Measurements from ENCODE around the gene MAGIX.

The MAGIX gene

GRCh38 chrX:49199906-49200771 is 37.6 kb downstream of the MAGIX start, which contains the start of gene SYP:
Gene SYP (minus strand): TSS chrX:49200193. CDS start chrX:49200186, 7 bp downstream.
- Histone ChIP-seq H3F3A (ENCODE audit: insufficient read depth) (no peaks in the 10 kb centered on the region), H3K4me3 (ENCODE audit: insufficient read depth, low read length, poor library complexity, severe bottlenecking) (peak within 1 kb of the TSS; percentile 52), H3K36me3 (ENCODE audit: low read length) (no peaks in the 10 kb centered on the region), H3K9me3 (ENCODE audit: insufficient read depth, low read length) (no peaks in the 10 kb centered on the region), H3K9me2 (replicated peaks; ENCODE audit: insufficient read depth, low read length) (no peaks in the 10 kb centered on the region), H3K79me2 (ENCODE audit: insufficient read depth, low read length) (no peaks in the 10 kb centered on the region), H3K27me3 (ENCODE audit: low read length) (no peaks in the 10 kb centered on the region), H3K9ac (ENCODE audit: low read length) (peak within 1 kb of the TSS; percentile 54), H3K27ac (ENCODE audit: low read depth, low read length) (no peak within 1 kb of the TSS), H2AFZ (ENCODE audit: low read depth, low read length, severe bottlenecking) (peak within 1 kb of the TSS; percentile 86), H4K20me1 (ENCODE audit: low read depth, low read length) (no peaks in the 10 kb centered on the region), H3K4me2 (ENCODE audit: low read depth, low read length, poor library complexity, severe bottlenecking) (peak within 1 kb of the TSS; percentile 61)
- TF ChIP-seq CTCF (IDR thresholded peaks at IDR 0.05; ENCODE audit: insufficient read depth, low read length, poor library complexity, severe bottlenecking): no peak
- TF ChIP-seq EZH2phosphoT487 (conservative IDR thresholded peaks at IDR 0.05; ENCODE audit: low read length): no peak

GRCh38 chrX:49202022-49202421 is 39.5 kb downstream of the MAGIX start:
- Histone ChIP-seq H3K27me3 (ENCODE audit: low read length) (no peaks in the 10 kb centered on the region), H3K4me2 (ENCODE audit: low read depth, low read length, poor library complexity, severe bottlenecking) (no peak overlapping the region), H3K9me2 (replicated peaks; ENCODE audit: insufficient read depth, low read length) (no peaks in the 10 kb centered on the region), H4K20me1 (ENCODE audit: low read depth, low read length) (no peaks in the 10 kb centered on the region), H3K4me3 (ENCODE audit: insufficient read depth, low read length, poor library complexity, severe bottlenecking) (no peak overlapping the region), H2AFZ (ENCODE audit: low read depth, low read length, severe bottlenecking) (no peak overlapping the region), H3K9me3 (ENCODE audit: insufficient read depth, low read length) (no peaks in the 10 kb centered on the region), H3K79me2 (ENCODE audit: insufficient read depth, low read length) (no peaks in the 10 kb centered on the region), H3F3A (ENCODE audit: insufficient read depth) (no peaks in the 10 kb centered on the region), H3K36me3 (ENCODE audit: low read length) (no peaks in the 10 kb centered on the region), H3K9ac (ENCODE audit: low read length) (no peak overlapping the region), H3K27ac (ENCODE audit: low read depth, low read length) (no peak overlapping the region)
- TF ChIP-seq CTCF (IDR thresholded peaks at IDR 0.05; ENCODE audit: insufficient read depth, low read length, poor library complexity, severe bottlenecking) (no peak), EZH2phosphoT487 (conservative IDR thresholded peaks at IDR 0.05; ENCODE audit: low read length) (no peak)

- no peaks in the 10 kb centered on the region for H3K9me2 ChIP-seq (replicated peaks; ENCODE audit: insufficient read depth, low read length)
- H3K27me3 ChIP-seq (ENCODE audit: low read length): no peaks in the 10 kb centered on the region
- no peak overlapping the region for H3K9ac ChIP-seq (ENCODE audit: low read length)
- no peaks in the 10 kb centered on the region for H4K20me1 ChIP-seq (ENCODE audit: low read depth, low read length)
- H2AFZ ChIP-seq (ENCODE audit: low read depth, low read length, severe bottlenecking): no peak overlapping the region
- no peak overlapping the region for H3K4me3 ChIP-seq (ENCODE audit: insufficient read depth, low read length, poor library complexity, severe bottlenecking)
- H3K79me2 ChIP-seq (ENCODE audit: insufficient read depth, low read length): no peaks in the 10 kb centered on the region
- H3K36me3 ChIP-seq (ENCODE audit: low read length): no peaks in the 10 kb centered on the region
- no peaks in the 10 kb centered on the region for H3F3A ChIP-seq (ENCODE audit: insufficient read depth)
- TF ChIP-seq EZH2phosphoT487 (conservative IDR thresholded peaks at IDR 0.05; ENCODE audit: low read length) (no peak), CTCF (IDR thresholded peaks at IDR 0.05; ENCODE audit: insufficient read depth, low read length, poor library complexity, severe bottlenecking) (no peak)
- H3K4me2 ChIP-seq (ENCODE audit: low read depth, low read length, poor library complexity, severe bottlenecking): no peak overlapping the region
- H3K27ac ChIP-seq (ENCODE audit: low read depth, low read length): no peak overlapping the region
- no peaks in the 10 kb centered on the region for H3K9me3 ChIP-seq (ENCODE audit: insufficient read depth, low read length)
Measured at GRCh38 chrX:49203536-49203935, 41.0 kb downstream of the MAGIX start.

Measured in SU-DHL-6 (cell line).